Measurements from ENCODE around the gene NPEPL1.

NPEPL1 gene

GRCh38 chr20:58682656-58683531, 9.7 kb upstream of the NPEPL1 start:
- DNase-seq (ENCODE audit: low read depth in 3 of 3): no peak

GRCh38 chr20:58684291-58684690, 8.3 kb upstream of the NPEPL1 start:
- no peak for DNase-seq (ENCODE audit: low read depth in 3 of 3)

GRCh38 chr20:58685988-58686387, 6.6 kb upstream of the NPEPL1 start:
- DNase-seq (ENCODE audit: low read depth in 3 of 3): no peak

- DNase-seq (ENCODE audit: low read depth in 3 of 3): no peak
These were observed 4.2 kb upstream of the NPEPL1 start for GRCh38 chr20:58688414-58688813.

GRCh38 chr20:58688840-58689239, 3.8 kb upstream of the NPEPL1 start:
- DNase-seq (ENCODE audit: low read depth in 3 of 3): no peak

- DNase-seq (ENCODE audit: low read depth in 3 of 3): no peak
These were observed 2.0 kb upstream of the NPEPL1 start for GRCh38 chr20:58690396-58691135.

GRCh38 chr20:58691773-58692578, 624 bp upstream of the NPEPL1 start:
- DNase-seq (ENCODE audit: low read depth in 3 of 3): no peak

- no peak for DNase-seq (ENCODE audit: low read depth in 3 of 3)
These were observed 816 bp downstream of the NPEPL1 start for GRCh38 chr20:58693226-58694006.

- DNase-seq (ENCODE audit: low read depth in 3 of 3): no peak
These were observed 1.9 kb downstream of the NPEPL1 start for GRCh38 chr20:58694241-58695083.

GRCh38 chr20:58695084-58695722, 2.6 kb downstream of the NPEPL1 start:
- DNase-seq (ENCODE audit: low read depth in 3 of 3): no peak

GRCh38 chr20:58695895-58696375, 3.3 kb downstream of the NPEPL1 start:
- no peak for DNase-seq (ENCODE audit: low read depth in 3 of 3)

GRCh38 chr20:58696411-58696961, 3.9 kb downstream of the NPEPL1 start:
- DNase-seq (ENCODE audit: low read depth in 3 of 3): no peak

- DNase-seq (ENCODE audit: low read depth in 3 of 3): no peak
These were observed 4.7 kb downstream of the NPEPL1 start for GRCh38 chr20:58697201-58697866.

- DNase-seq (ENCODE audit: low read depth in 3 of 3): no peak
These were observed 5.5 kb downstream of the NPEPL1 start for GRCh38 chr20:58697867-58698703.

GRCh38 chr20:58698741-58699622, 6.4 kb downstream of the NPEPL1 start:
- DNase-seq (ENCODE audit: low read depth in 3 of 3): no peak

- no peak for DNase-seq (ENCODE audit: low read depth in 3 of 3)
These were observed 7.1 kb downstream of the NPEPL1 start for GRCh38 chr20:58699623-58700107.

All from stimulated activated CD4-positive, alpha-beta T cell treated with anti-CD3 and anti-CD28 coated beads, TNF-alpha, amount 100 ng/mL, for 48 hours (primary cell).